Kidney (tissue), 14 donors: ENCODE data around the gene MOB3C. TPM values are rescaled to one million over a fixed set of nuclear protein-coding genes. Genes with fewer than 3 reads are reported as not detected.

Experiments
- DNase-seq, 5 donors: peaks; one replicate each; pipeline ENCODE4 v3.0.0-alpha.2; 2013 to 2020
- FAIRE-seq: peaks from 2 replicates; lab custom pipeline; 2012; peaks lifted over from hg19 to GRCh38; lab: Jason Lieb, UNC
- H3K27ac ChIP-seq, 2 donors: one replicate each; pipeline ENCODE4 v1.7.0; 2013; ENCODE audit warnings: low read depth in 2 of 2, low read length in 2 of 2, inconsistent platforms in 1 of 2
- H3K27me3 ChIP-seq: one replicate; pipeline ENCODE4 v1.7.1; 2013; ENCODE audit warnings: low read length, inconsistent platforms; ENCODE audit not compliant: control insufficient read depth, insufficient read depth
- H3K36me3 ChIP-seq, 3 donors: one replicate each; pipeline versions ENCODE4 v1.7.0 to v1.7.1; 2013; ENCODE audit warnings: low read length in 3 of 3, control low read depth in 1 of 3, inconsistent platforms in 1 of 3; ENCODE audit not compliant: insufficient read depth in 3 of 3, control insufficient read depth in 2 of 3
- H3K4me1 ChIP-seq, 3 donors: one replicate each; pipeline versions ENCODE4 v1.7.0 to v1.7.1; 2013; ENCODE audit warnings: low read length in 3 of 3, inconsistent platforms in 1 of 3, low read depth in 1 of 3; ENCODE audit not compliant: control insufficient read depth in 2 of 3, insufficient read depth in 2 of 3
- H3K4me3 ChIP-seq, 3 donors: one replicate each; pipeline versions ENCODE4 v1.7.0 to v1.8.1; 2013; ENCODE audit warnings: low read length in 3 of 3, control low read depth in 1 of 3, inconsistent platforms in 1 of 3
- H3K9ac ChIP-seq, 3 donors: one replicate each; pipeline versions ENCODE4 v1.7.0 to v1.7.1; 2013; ENCODE audit warnings: low read length in 3 of 3, control low read depth in 1 of 3, inconsistent platforms in 1 of 3
- H3K9me3 ChIP-seq, 3 donors: one replicate each; pipeline versions ENCODE4 v1.7.0 to v1.7.1; 2013; ENCODE audit warnings: low read length in 3 of 3, control low read depth in 1 of 3, inconsistent platforms in 1 of 3; ENCODE audit not compliant: control insufficient read depth in 2 of 3, insufficient read depth in 1 of 3
- intact Hi-C: fragments of 100-400 bp; cut with DNase I; formaldehyde crosslinking; loops from one replicate; pipeline ENCODE4 v1.11.1; 2022
- polyA plus RNA-seq: library from polyadenylated mRNA; stranded (reverse); fragments of 350-450 nt; fragmentation: Illumina TruSeq; extraction: RNeasy Lipid Tissue Mini Kit (QIAGEN cat#74804); gene quantifications from one replicate; pipeline ENCODE4 v1.2.3, GENCODE V29; 2014; ENCODE audit warnings: low read depth, low replicate concordance; ENCODE audit not compliant: insufficient read depth
- total RNA-seq: library from RNA; stranded (reverse); fragmentation: NEBNext Ultra II Directional; extraction: Animal tissue kit (Norgen Biotek cat#: 25700); gene quantifications from one replicate; pipeline ENCODE4 v1.2.1, GENCODE V29; 2021
- TF ChIP-seq, protein P1 (sequence below): IDR thresholded peaks from 3 replicates; pipeline ENCODE4 v1.5.1; 2012; ENCODE audit warnings: mild to moderate bottlenecking, moderate library complexity, borderline replicate concordance; ENCODE audit not compliant: insufficient read depth; ENCODE audit errors: extremely low read depth
- donor health status: control.
- donor health status: control.
- donor health status: control.
- donor health status: control.
- donor health status: control.
- donor health status: DM: yes; HTN: yes; CAD: no.
- donor health status: Normal renal cell carcinoma (clear cell type).

Gene MOB3C
- total and polyA plus RNA-seq, 2 donors from 2014 or later = 12.4 to 14.9 TPM

- H3K27ac ChIP-seq = no peak overlapping the region
- peaks cover 0 to 12% (median 5%) of the 10 kb centered on the region in 3 donors for H3K36me3 ChIP-seq
- H3K9ac ChIP-seq = no peak overlapping the region
- H3K4me3 ChIP-seq = no peak overlapping the region
- H3K27me3 ChIP-seq = no peaks in the 10 kb centered on the region
- H3K4me1 ChIP-seq = no peaks in the 10 kb centered on the region
- DNase-seq (no peak), FAIRE-seq (no peak)
- H3K9me3 ChIP-seq = no peaks in the 10 kb centered on the region
- TF ChIP-seq, protein P1, sequence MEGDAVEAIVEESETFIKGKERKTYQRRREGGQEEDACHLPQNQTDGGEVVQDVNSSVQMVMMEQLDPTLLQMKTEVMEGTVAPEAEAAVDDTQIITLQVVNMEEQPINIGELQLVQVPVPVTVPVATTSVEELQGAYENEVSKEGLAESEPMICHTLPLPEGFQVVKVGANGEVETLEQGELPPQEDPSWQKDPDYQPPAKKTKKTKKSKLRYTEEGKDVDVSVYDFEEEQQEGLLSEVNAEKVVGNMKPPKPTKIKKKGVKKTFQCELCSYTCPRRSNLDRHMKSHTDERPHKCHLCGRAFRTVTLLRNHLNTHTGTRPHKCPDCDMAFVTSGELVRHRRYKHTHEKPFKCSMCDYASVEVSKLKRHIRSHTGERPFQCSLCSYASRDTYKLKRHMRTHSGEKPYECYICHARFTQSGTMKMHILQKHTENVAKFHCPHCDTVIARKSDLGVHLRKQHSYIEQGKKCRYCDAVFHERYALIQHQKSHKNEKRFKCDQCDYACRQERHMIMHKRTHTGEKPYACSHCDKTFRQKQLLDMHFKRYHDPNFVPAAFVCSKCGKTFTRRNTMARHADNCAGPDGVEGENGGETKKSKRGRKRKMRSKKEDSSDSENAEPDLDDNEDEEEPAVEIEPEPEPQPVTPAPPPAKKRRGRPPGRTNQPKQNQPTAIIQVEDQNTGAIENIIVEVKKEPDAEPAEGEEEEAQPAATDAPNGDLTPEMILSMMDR = no peak
- intact Hi-C loops = no loop called here
These were observed 19.8 kb downstream of the MOB3C start for GRCh38 chr1:46596846-46597245.

DNA sequence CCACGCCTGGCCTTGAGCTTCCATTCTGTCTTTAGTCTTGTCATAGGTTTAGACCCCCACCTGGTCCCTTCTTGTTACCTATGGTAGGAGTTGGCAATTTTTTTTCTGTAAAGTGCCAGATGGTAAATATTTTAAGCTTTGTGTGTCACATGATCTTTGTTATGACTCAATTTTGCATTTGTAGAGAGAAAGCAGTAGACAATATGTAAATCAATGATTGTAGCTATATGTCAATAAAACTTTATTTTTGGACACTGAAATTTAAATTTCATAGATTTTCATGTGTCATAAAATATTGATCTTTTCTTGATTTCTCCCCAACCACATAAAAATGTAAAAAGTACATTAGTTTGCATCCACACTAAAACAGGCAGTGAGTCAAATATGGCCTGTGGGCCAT is 20.6 kb downstream of the MOB3C start:
- intact Hi-C loops = no loop called here
- Histone ChIP-seq H3K4me3 (no peak overlapping the region), H3K27ac (no peak overlapping the region), H3K9ac (no peak overlapping the region), H3K4me1 (no peaks in the 10 kb centered on the region), H3K9me3 (no peaks in the 10 kb centered on the region), H3K36me3 (peaks cover 0 to 20% (median 10%) of the 10 kb centered on the region in 3 donors), H3K27me3 (no peaks in the 10 kb centered on the region)
- FAIRE-seq (no peak), DNase-seq (no peak)
- TF ChIP-seq, protein P1 = no peak

GRCh38 chr1:46595127-46595526 is 21.5 kb downstream of the MOB3C start:
- intact Hi-C loops = no loop called here
- no peaks in the 10 kb centered on the region for H3K4me1 ChIP-seq
- H3K4me3 ChIP-seq = no peak overlapping the region
- H3K9me3 ChIP-seq = no peaks in the 10 kb centered on the region
- no peak for DNase-seq
- FAIRE-seq = no peak
- no peaks in the 10 kb centered on the region for H3K27me3 ChIP-seq
- peaks cover 0 to 29% (median 12%) of the 10 kb centered on the region in 3 donors for H3K36me3 ChIP-seq
- H3K27ac ChIP-seq = no peak overlapping the region
- H3K9ac ChIP-seq = no peak overlapping the region
- TF ChIP-seq, protein P1 = no peak

- H3K4me1 ChIP-seq = no peaks in the 10 kb centered on the region
- H3K4me3 ChIP-seq = no peak overlapping the region
- H3K27me3 ChIP-seq = no peaks in the 10 kb centered on the region
- DNase-seq = no peak
- H3K9ac ChIP-seq = no peak overlapping the region
- no peak for FAIRE-seq
- TF ChIP-seq, protein P1 = no peak
- intact Hi-C loops = no loop called here
- H3K9me3 ChIP-seq = no peaks in the 10 kb centered on the region
- H3K27ac ChIP-seq = no peak overlapping the region
- peaks cover 0 to 39% (median 15%) of the 10 kb centered on the region in 3 donors for H3K36me3 ChIP-seq
These were observed 22.5 kb downstream of the MOB3C start for GRCh38 chr1:46594063-46594462.
